Caki2 (cell line): ENCODE results near the gene ALPL. TPM values are rescaled to one million over a fixed set of nuclear protein-coding genes. Genes with fewer than 3 reads are reported as not detected.

ENCODE experiments used
- DNase-seq: peaks from one replicate; pipeline ENCODE4 v3.0.0-alpha.2; 2015; ENCODE audit warnings: low read depth
- in situ Hi-C: cut with HindIII; loops from 2 replicates; pipeline ENCODE4 v1.10.0; 2016; ENCODE audit warnings: low sequenced_read_pairs, low pct_unique_long_range_greater_than_20kb, mixed read lengths
- total RNA-seq: library from RNA; depleted of rRNA; stranded (reverse); fragments of >200 nt; shearing (Covaris generic); gene quantifications from 2 replicates; pipeline ENCODE4 v1.2.3, GENCODE V29; 2014; ENCODE audit warnings: low replicate concordance

Gene ALPL
- total RNA-seq, 1 experiment from 2014 or later: 0.14 TPM

DNA sequence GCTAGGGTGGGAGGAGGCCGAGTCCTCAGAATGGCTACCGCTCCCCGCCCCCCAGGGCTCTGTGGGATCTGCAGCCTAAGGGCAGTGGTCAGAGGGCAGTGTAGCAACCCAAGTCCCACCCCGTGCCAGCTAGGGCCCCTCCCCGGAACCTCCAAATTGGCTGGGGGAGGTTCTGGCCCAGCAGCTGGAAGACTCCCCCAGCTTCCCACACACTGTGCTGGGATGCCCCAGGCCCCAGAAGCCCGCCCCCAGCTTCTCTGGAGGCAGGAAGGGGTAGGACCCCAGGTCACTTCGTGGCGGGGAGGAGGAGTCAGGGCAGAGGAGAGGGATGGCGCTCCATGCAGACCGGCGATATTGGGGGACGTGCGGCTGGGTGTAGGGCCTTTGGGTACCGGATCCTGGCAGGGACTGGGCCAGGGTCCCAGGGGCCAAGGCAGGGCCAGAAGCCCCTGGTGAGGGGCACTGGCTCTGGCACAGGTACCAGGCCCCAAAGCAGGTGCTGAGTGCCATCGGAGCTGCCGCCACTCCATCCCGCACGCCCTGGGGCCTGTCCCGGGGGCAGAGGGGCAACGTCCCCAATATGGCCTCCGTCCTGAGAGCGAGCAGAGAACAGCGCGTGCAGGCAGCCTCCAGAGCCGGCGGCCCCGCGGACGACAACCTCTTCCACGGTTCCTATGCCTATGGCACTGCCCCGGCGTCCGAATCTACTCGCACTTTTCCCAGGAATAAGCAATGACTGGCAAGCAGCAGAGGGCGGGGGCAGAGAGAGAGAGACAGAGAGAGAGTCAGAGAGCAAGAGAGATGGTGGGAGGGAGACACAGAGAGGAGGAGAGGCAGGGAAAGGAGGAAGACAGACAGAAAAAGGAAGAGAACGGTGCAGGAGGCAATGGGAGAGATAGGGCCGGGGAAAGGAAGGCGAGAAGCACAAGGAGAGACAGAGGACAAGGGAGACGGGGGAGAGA, 94.2 kb downstream of the ALPL start:
- in situ Hi-C loops: no loop called here

DNA sequence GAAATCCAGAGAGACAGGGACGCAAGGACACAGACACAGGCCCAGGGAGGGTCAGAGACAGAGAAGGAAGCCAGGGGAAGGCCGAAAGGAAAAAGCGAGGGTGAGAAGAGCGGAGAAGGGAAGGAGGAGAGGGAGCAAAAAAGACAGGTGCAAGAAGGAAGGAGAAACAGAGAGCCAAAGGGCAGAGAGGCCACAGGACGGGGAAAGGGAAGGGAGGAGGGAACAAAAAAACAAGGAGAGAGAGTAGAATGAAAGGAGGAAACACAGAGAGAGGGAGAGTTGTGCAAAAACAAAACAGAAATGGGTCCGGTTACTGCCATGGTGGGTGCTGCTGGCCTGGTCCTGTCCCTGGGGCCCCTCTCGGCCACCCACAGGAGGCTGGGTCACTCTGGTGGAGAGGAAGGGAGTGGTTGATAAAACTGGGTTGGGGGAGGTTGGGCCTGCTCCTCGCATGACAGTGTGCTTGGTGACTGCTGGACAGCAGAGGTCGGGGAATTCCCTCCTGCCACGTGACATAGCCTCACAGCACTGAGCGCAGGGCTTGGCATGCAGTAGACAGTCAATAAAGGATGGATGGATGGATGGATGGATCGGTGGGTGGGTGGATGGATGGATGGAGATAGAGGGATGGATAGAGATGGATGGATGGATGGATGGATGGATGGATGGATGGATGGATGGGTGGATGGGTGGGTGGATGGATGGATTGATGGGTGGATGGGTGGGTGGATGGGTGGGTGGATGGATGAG, 95.2 kb downstream of the ALPL start:
- in situ Hi-C loops: no loop called here
- peak; percentile 58 for DNase-seq

More for the DNA sequence above, 94.2 kb downstream of the ALPL start:
- DNase-seq: no peak

DNA sequence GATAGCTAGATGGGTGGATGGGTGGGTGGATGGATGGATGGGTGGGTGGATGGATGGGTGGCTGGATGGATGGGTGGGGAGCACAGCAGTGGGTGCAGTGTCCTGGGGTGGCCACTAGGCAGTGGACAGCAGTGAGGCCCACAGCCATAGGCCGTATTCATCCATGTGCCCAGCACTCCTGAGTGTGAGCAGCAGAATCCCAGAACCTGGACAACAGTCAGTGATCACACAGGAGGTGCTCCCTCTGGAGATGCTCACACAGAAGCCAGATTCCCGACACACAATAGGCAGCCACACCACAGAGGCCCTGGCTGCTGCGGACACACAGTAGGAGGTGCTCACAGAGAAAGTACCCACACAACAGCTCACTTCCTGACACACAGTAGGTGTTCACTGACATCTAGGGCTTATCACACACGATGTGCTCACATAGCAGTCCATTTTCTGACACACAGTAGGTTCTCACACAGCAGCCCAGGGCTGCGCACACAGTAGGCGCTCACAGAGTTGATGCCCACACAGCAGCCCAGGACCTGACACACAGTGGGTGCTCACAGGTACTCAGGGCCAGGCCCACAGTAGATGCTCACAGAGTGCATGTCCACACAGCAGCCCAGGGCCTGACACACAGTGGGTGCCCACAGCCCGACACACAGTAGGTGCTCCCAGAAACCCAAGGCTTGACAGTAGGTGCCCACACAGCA, 95.9 kb downstream of the ALPL start:
- no peak for DNase-seq
- in situ Hi-C loops: no loop called here

DNA sequence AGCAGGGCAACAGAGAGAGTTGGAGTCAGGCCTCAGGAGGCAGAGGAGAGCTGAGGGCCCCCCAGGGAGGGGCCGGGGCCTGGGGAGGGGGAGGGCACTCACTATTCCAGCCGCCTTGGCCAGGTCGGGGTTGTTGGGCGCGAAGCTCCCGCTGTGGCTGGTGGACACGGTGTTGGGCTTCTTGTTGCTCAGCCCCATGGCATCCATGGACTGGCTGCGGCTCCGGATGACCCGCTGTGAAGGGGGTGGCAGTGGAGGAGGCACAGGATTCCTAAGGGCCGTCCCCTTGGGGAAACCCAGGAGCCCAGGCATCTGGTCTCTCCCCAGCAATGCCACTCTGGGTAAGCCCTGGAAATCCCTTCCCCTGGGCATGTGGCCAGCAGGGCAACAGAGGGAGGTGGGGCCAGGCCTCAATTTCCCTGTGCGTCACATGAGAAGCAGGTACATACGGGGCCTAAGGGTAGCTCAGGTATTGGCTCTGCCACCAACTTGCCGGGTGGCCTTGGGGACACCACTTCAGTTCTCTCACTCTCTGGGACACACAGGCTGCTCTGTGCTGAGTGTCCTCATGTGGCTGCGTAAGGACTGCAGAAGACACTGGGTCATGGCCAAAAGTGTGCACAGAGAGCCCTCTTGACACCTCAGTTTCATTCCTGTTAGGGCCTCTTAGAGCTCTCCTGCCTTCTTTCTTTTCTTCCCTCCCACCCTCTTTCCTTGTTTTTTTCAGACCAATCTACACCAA, 96.9 kb downstream of the ALPL start:
- DNase-seq: peak; percentile 15
- in situ Hi-C loops: no loop called here

DNA sequence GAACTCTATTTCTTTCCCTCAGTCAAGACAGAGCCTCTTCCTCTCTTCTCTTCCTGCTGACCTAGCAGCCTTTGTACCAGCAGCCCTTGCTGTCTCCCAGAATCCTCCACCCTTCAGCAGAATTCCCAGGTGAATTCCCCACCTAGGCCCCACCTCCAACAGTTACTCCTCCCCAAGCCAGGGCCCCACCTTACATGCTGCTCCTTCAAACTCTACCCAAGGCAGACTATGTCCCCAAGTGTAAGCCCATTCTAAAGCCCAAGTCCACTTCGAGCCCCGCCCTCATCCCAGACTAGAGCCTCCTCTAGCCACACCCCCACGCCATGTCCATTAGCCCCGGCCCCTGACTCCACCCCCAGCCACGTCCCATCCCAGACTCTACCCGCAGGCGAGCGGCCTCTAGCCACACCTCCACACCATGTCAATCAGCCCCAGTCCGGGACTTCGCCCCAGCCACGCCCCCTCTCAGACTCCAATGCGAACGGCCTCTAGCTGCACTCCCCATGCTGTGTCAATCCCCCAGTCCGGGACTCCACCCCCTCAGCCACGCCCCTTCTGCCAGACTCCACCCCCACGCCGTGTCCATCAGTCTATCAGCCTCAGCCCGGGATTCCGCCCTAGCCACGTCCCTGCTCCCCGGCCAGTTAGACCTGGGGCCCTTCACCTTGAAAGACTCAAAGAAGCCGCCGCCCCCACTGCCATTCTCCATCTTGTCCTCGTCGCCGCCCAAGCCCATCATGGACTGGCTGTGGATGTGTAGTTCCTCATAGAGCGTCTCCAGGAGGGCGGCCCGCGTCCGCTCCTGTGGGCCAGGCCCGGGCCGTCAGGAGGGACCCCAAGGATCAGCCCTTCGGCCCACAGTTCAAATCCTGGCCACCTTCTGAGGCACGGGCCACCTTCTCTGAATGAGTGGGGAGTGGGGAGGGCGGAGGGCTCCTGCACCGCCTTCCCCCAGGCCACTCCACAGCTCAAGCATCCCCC, 98.6 kb downstream of the ALPL start:
- in situ Hi-C loops: no loop called here
- DNase-seq: peak; percentile 96

DNA sequence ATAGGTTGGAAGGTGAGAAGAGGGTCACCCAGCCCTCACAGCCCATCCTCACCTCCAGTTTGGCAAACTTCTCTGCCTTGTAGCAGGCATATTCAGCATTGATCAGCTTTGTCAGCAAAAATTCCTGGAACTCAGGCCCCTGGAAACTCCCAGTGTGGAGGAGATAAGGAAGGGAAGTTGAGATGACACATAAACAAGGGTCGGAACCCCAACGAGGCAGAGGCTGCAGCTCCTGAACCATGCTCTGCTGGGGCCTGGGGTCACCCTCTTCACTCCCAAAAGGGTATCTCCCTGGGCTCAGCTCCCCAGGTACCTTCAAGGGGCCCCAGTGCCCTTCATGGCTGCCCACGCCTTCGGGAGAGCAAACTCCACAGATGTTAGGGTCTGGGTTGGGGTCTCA, 99.6 kb downstream of the ALPL start:
- in situ Hi-C loops: no loop called here
- DNase-seq: no peak

DNA sequence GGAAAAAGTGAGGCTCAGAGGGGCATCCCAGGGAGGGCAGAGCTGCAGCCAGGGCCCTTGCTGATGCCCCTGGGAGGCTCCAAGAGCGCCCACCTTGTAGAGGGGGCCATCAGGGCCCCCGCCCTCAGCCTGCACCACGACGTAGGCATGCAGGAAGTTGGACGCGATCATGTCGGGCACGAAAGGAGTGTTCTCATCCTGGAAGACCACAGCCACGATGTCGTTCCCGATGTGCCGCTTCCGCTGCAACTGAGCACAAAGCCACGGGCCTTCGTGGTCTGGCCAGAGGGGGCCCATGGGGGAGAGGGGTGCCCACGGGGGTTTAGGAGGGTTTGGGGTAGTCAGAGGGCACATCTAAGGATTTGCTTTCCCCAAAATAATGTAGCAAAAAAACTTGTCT, 100.8 kb downstream of the ALPL start:
- in situ Hi-C loops: no loop called here
- DNase-seq: no peak

DNA sequence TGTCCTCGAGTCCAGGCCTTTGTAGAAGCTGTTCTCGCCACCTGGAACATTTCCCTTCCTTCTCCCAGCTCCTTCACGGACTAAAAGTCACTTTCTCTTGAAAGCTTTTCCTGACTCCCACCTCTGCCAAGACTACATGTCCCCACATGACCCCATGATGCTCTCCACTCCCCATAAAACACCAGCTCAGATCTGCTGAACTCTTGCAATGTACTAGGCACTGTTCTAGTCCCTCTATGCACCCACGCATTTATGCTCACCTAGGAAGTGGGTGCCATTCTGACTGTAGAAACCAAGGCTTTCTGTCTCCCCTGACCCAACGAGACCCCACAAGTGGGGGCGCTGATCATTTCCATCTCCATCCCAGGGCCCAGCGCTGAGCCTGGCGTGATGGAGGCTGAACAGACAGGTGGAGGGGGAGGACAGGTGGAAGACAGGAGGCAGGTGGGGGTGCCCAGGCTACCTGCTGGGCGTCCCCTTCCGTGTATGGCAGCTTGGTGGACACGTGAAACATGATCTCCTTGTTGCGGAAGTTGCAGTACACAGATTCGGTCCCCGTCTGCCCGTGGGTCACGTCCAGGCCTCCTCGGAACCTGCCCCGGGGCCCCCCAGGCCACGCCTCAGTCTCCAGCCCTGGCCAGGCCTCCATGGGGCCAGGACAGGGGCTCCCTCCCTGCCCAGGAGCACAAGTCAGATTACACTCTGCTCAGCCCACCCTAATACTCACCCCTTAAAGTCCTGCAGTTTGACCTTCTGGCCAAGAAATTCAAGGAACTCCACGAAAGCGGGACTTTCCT, 102.0 kb downstream of the ALPL start:
- DNase-seq: no peak
- in situ Hi-C loops: no loop called here

DNA sequence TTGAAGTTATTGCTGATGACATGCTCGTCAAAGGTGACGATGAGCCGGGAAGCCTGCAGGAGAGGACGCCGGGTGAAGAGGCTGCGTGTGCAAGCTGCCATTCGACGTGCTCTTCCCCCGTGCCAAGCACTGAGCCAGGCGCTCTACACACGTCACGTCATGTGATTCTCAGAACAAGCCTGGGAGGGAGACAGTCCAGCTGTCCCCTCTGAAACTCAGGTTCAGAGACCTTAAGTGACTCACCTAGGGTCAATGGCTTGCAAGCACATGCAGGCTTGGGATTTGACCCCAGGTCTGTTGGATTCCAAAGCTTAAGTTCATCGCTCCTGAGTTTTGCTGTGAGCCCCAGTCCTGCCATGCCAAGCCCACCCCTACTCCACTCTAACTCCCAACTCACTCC, 102.8 kb downstream of the ALPL start:
- DNase-seq: no peak
- in situ Hi-C loops: no loop called here

DNA sequence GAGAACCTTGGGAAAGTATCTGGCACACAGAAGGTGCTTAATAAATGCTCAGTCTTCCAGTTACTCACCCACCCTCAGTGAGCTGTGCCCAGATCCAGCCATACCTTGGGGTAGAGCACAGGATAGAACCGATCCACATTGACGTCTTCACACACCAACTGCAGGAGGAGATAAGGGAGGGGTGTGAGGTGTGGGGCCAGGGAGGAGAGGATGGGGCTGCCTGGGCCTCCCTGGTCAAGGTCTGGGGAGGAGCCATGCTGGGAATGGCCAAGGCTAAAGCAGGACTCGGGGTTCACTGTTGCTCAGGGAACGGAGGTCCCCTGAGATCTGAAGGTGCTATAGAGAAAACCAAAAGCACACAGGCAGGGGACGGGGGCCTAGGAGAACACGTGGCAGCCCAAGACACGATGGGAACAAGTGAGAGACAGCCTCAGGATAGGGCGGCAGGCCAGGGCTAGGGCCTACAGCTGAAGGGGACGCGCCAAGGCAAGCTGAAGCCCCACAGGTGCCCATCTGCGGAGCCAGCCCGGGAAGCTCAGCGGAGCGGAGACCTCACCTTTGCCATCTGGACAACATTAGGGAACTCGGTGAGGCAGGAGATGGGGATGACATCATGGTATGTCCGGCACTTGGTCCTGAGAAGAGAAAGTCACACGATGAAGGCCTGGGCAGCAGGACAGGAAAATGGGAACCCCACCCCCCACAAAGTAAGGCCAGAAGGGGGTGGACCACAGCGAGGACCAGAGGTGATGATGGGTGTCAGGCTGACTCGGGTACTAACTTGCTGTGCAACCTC, 104.0 kb downstream of the ALPL start:
- DNase-seq: no peak
- in situ Hi-C loops: no loop called here

DNA sequence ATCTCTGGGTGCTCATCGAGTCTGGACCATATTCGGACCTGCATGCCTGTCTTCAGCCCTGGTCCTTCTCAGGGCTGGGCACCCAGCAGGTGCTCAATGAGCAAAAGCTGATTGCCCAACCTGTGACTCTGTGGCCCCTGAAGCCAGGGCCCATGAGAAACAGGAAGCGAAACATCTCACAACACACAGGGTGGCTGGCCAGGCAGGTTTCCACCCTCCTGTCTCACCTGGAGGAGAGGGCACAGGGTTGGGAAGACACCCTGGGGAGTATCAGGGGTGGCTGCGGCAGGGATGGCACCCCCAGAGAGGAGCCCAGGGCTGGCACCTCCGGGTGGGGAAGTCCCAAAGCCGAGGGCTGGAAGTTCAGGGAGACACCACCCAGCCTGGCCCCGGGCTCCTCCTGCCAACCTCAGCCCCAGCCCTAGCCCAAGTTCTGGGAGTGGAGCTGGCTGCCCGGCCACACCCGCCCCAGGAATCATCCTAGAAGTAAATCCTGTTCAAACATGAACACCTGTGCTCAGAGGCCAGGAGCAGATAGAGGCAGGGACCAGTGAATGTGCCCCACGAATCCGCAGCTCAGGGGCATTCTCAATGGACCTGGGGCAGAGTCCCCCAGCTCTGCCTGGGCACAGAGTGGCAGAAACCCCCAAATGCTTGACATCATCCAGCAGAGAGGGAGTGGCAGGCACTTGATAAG, 105.3 kb downstream of the ALPL start:
- in situ Hi-C loops: no loop called here
- no peak for DNase-seq

DNA sequence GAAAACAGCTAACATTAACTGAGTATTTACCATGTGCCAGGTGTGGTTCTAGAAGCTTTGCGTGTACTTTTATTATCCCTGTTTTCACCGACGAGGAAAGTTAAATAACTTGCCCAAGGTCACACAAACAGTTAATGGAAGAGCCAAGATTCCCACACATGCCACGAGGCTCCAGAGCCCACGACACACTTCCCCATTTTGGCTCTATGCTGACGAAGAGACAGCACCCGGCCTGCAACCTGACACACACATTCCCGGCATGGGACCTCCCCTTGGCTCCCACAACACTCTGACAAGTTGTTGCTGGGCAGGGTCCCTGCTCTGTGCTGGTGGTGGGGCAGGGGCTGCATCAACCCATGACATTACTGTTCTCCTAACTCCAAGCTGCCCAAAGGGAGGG, 107.1 kb downstream of the ALPL start:
- in situ Hi-C loops: no loop called here

DNA sequence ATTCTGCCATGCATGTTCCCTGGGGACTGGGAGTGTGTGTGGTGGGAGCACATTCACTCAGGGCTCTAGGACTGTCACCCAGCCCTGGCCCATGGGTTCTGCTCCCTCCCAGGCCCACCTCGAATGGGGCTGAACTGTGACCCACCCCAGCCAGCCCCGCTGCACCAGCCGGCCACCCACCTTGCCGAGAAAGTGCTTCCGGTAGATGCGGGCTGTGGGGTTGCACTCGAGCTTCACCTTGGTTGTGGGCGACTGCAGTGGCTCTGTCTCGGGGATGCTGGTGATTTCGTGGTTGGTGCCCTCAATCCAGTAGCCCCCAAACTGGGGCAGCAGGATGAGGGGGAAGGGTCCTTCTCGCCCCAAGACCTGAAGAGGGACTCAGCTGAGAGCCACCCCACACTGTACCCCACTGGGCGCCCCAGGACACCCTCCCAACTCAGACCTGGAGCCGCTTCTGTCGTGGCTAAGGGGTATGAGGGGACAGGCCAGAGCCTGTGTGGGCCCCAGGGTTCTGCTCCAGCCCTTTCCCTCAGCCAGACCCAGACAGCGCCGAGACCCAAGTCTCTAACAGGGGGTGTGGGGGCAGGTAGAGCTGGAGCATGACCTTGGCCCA, 108.0 kb downstream of the ALPL start:
- in situ Hi-C loops: no loop called here
- DNase-seq: no peak

More for the DNA sequence above, 107.1 kb downstream of the ALPL start:
- no peak for DNase-seq

DNA sequence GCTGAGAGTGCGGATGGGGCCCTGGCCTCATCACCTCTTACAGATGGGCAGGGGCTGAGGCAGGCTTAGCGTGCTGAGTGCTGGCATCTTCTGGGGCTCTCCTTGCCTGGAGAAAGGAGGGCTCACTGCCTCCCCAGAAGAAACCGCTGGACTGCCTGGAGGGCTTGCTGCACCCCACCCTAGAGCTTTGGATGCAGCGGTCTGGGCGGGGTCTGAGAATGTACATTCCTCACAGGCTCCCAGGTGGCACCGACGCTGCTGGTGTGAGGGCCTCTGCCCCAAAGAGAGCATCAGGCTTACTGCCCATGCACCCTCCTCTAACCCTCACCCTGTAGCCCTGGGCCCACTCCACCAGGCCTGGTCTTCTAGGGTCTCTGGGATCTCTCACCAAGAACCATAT, 108.8 kb downstream of the ALPL start:
- in situ Hi-C loops: no loop called here
- no peak for DNase-seq
